Cardiac fibroblast (primary cell): ENCODE results near the gene VPS33B.
"Not testable (repeated sequence)": the region's sequence is repeated elsewhere in the genome, so short reads cannot be mapped to it uniquely, and the experiment has no call there.

ENCODE experiments used
- DNase-seq, 2 donors: peaks; one replicate each; pipeline versions ENCODE4 v3.0.0 to v3.0.0-alpha.2; 2010; ENCODE audit warnings: low read depth in 2 of 2
- H3K4me3 ChIP-seq, 2 donors: replicated peaks in 1 of 2; 1 replicate in 1 of 2; 2 replicates in 1 of 2; pipeline ENCODE4 v1.5.1; 2011; ENCODE audit warnings: low read depth in 2 of 2, low read length in 2 of 2, mild to moderate bottlenecking in 2 of 2, moderate library complexity in 1 of 2
- TF ChIP-seq, protein P1 (sequence below): IDR thresholded peaks from one replicate; pipeline ENCODE4 v1.5.1; 2011; ENCODE audit warnings: low read depth, mild to moderate bottlenecking, low read length, inconsistent platforms

Gene VPS33B

DNA sequence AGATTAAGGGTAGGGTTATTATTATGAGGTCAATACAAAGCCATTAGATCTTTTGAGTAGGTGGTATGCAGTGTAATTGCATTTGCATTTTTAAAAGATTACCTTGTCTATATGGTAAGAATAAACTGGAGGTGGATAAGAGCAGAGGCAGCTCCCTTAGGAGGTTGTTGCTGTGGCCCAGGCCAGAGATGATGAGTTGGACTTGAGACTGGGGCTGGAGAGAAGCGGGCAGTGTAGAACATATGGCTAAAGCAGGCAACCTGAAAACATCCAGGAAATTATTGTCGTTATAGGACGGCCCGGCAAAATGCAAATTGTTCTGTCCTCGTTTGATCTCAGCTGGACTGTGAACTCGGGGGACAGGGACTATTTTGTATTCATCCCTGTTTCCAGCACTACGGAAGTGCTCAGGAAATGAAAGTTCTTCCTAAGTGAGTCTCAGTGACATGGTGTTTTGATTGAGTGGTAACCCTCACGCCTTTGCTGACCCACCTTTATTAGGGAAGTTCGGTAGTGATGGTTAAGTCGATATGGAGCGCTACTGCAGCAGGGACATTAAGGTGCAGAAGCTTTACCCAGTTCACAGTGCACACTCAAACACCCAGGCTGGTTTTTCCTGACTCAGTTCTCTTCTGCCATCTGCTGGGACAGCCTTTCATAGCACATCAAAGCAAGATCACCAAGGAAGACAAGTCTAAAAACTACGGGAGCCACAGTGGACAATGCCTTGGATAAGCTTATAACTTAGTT lies 27.2 kb upstream of the VPS33B start:
- TF ChIP-seq, protein P1, sequence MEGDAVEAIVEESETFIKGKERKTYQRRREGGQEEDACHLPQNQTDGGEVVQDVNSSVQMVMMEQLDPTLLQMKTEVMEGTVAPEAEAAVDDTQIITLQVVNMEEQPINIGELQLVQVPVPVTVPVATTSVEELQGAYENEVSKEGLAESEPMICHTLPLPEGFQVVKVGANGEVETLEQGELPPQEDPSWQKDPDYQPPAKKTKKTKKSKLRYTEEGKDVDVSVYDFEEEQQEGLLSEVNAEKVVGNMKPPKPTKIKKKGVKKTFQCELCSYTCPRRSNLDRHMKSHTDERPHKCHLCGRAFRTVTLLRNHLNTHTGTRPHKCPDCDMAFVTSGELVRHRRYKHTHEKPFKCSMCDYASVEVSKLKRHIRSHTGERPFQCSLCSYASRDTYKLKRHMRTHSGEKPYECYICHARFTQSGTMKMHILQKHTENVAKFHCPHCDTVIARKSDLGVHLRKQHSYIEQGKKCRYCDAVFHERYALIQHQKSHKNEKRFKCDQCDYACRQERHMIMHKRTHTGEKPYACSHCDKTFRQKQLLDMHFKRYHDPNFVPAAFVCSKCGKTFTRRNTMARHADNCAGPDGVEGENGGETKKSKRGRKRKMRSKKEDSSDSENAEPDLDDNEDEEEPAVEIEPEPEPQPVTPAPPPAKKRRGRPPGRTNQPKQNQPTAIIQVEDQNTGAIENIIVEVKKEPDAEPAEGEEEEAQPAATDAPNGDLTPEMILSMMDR, result peak; percentile 77
- H3K4me3 ChIP-seq, result no peak overlapping the region
- peak; percentile 78 to 81 for DNase-seq

GRCh38 chr15:91047545-91048199 lies 25.3 kb upstream of the VPS33B start:
- no peak overlapping the region for H3K4me3 ChIP-seq
- TF ChIP-seq, protein P1, result no peak
- DNase-seq, result peak in 1 of 2 donors; percentile 4

DNA sequence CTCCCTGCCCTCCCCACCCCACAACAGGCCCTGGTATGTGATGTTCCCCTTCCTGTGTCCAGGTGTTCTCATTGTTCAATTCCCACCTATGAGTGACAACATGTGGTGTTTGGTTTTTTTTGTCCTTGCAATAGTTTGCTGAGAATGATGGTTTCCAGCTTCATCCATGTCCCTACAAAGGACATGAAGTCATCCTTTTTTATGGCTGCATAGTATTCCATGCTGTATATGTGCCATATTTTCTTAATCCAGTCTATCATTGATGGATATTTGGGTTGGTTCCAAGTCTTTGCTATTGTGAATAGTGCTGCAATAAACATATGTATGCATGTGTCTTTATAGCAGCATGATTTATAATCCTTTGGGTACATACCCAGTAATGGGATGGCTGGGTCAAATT lies 23.7 kb upstream of the VPS33B start:
- not testable (repeated sequence) for DNase-seq, H3K4me3 ChIP-seq

DNA sequence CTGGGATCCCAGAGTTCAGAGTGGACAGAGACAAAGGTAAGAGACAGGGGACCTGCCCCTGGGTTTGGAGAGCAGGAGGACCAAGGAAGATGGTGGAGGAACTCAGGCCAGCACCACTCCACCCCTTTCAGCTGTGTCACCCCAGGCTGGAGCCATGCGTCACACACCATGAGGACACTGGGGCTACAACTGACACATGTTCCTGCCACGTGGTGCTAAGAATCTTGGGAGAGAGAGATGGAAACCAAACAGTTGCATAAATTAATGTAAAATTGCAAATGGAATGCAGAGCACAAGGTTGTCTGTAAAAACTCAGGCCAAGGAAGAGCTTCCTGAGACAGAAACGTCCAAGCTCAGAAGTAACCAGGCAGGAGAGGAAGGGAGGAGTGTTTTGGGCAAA lies 22.7 kb upstream of the VPS33B start:
- TF ChIP-seq, protein P1, result no peak
- no peak for DNase-seq
- H3K4me3 ChIP-seq, result no peak overlapping the region

DNA sequence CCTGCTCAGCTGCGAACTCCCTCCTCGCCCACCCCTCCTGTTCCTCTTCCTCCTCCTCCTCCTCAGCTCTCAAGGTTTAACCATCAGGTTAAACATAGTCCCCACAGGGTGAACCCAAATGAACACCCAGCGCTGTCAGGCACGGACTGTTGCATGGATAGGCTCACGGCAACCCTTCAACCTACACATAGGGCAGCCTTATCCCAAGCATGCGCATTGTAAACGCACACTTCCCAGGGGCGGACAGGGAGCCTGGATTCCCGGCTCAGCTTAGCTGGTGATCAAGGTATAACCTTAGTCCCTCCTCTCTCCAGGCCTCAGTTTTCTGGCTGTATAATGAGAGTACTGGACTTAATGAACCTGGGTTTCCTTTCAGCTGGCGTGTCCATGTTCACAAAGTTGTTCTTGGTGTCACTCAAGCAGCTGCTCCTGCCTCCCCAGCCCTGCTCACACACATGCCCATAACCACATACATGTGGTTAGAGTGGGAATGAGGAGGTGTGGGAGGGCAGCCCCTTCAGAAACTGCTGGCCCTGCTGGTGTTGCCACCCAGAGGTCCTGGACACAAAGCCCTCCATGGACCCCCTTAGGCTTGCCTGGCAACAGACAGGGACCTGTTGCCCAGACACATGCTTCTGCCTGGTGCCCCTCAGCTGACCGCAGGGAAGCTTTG lies 20.9 kb upstream of the VPS33B start:
- DNase-seq, result no peak
- no peak overlapping the region for H3K4me3 ChIP-seq
- TF ChIP-seq, protein P1, result no peak

DNA sequence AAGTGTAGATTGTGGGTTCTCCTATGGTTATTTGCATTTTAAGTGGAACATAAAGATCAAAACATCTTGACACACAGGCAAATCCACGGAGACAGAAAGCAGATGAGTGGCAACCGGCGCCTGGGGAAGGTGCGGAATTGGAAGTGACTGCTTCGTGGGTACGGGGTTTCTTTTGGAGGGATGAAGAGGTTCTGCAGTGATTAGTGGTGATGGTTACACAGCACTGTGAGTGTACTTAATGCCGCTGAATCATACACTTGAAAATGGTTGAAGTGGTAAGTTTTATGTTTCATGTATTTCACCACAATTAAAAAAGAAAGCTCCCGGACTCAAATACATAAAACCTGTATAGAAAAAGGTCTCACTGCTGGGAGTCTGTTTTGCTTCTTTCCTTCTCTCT lies 18.5 kb upstream of the VPS33B start:
- H3K4me3 ChIP-seq, result no peak overlapping the region
- no peak for DNase-seq
- TF ChIP-seq, protein P1, result no peak

DNA sequence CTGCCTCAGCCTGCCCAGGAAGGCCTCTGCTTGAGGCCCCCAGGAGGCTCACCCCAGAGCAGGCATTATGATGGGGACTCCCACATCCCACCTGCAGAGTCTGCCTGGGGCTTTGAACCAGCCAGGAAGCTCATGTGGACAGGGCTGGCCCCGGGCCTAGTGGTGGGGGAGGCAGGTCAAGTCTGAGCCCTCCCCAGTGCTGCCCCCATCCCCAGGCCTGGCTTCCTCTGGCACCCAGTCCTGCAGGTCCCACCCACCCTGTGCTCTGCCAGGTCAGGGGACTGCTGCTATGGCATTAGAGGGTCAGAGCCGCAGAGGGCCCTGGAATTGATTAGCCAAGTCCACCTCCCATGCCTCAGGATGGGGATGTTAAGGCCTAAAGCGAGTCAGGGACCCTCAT lies 17.6 kb upstream of the VPS33B start:
- TF ChIP-seq, protein P1, result no peak
- DNase-seq, result no peak
- H3K4me3 ChIP-seq, result no peak overlapping the region
